Hepatocyte (in vitro differentiated cells): ENCODE results near the gene TBCD.

Experiments
- CTCF ChIP-seq: fragments of 200-600 bp; sonication (generic); IDR thresholded peaks from 2 replicates; pipeline ENCODE4 v1.5.1; 2016; ENCODE audit warnings: antibody characterized with exemption, mild to moderate bottlenecking; ENCODE audit not compliant: poor library complexity
- EZH2 ChIP-seq: fragments of 200-600 bp; sonication (generic); IDR thresholded peaks from 2 replicates; pipeline ENCODE4 v1.6.1; 2016; ENCODE audit warnings: antibody characterized with exemption, mild to moderate bottlenecking, borderline replicate concordance

GRCh38 chr17:82884970-82885353 lies 133.1 kb downstream of the TBCD start:
- TF ChIP-seq CTCF = no peak
- no peak for TF ChIP-seq EZH2
